HG02678 (cell line): ENCODE measurements around the gene NOL9.

ENCODE experiments used
- ATAC-seq: cut with Tn5 transposase; IDR thresholded peaks from one replicate; pipeline ENCODE4 v1.9.1; 2021; ENCODE audit warnings: mild to moderate bottlenecking, moderate library complexity; ENCODE audit not compliant: unreplicated experiment

NOL9 gene

GRCh38 chr1:6591222-6591621 lies 36.9 kb upstream of the NOL9 start:
- ATAC-seq = no peak

GRCh38 chr1:6590046-6590445 lies 35.7 kb upstream of the NOL9 start:
- ATAC-seq = no peak

- ATAC-seq = no peak
These were observed 34.7 kb upstream of the NOL9 start for GRCh38 chr1:6588893-6589520.

GRCh38 chr1:6588128-6588892 lies 34.0 kb upstream of the NOL9 start:
- ATAC-seq = no peak

GRCh38 chr1:6587261-6588005 lies 33.1 kb upstream of the NOL9 start:
- ATAC-seq = no peak

- ATAC-seq = no peak
These were observed 32.1 kb upstream of the NOL9 start for GRCh38 chr1:6586404-6586816.

- ATAC-seq = no peak
These were observed 31.5 kb upstream of the NOL9 start for GRCh38 chr1:6585841-6586240.

GRCh38 chr1:6585081-6585722 lies 30.9 kb upstream of the NOL9 start:
- no peak for ATAC-seq

GRCh38 chr1:6584126-6585080 lies 30.1 kb upstream of the NOL9 start:
- ATAC-seq = no peak

- no peak for ATAC-seq
These were observed 28.1 kb upstream of the NOL9 start for GRCh38 chr1:6582370-6582769.

GRCh38 chr1:6581561-6582305 lies 27.4 kb upstream of the NOL9 start:
- no peak for ATAC-seq

- ATAC-seq = no peak
These were observed 26.5 kb upstream of the NOL9 start for GRCh38 chr1:6580593-6581409.

- ATAC-seq = no peak
These were observed 25.8 kb upstream of the NOL9 start for GRCh38 chr1:6580119-6580592.

GRCh38 chr1:6579374-6580118 lies 25.2 kb upstream of the NOL9 start, which contains the start of gene ZBTB48:
ZBTB48 (plus strand) TSS chr1:6579994; CDS start chr1:6580610, 616 bp downstream.
- peak; percentile 96 for ATAC-seq

GRCh38 chr1:6578624-6579373 lies 24.5 kb upstream of the NOL9 start:
- no peak for ATAC-seq

- ATAC-seq = no peak
These were observed 23.7 kb upstream of the NOL9 start for GRCh38 chr1:6577831-6578525.
